Left renal pelvis (tissue), 4 donors: ENCODE results near the gene BBIP1. TPM values are rescaled to one million over a fixed set of nuclear protein-coding genes. Genes with fewer than 3 reads are reported as not detected.
"Not testable (repeated sequence)": the region's sequence is repeated elsewhere in the genome, so short reads cannot be mapped to it uniquely, and the experiment has no call there.

Experiments
- DNase-seq, 4 donors: peaks; one replicate each; pipeline ENCODE4 v3.0.0-alpha.2; 2013; ENCODE audit warnings: low read depth in 4 of 4, low spot score in 3 of 4
- polyA plus RNA-seq, 4 donors: library from polyadenylated mRNA; unstranded; fragments of 120-200 nt; gene quantifications; one replicate each; pipeline ENCODE4 v1.2.1, GENCODE V29; 2013; ENCODE audit not compliant: insufficient read length in 4 of 4

The BBIP1 gene
- polyA plus RNA-seq, 4 donors, result 40.3 to 61.7 (median 50.8) TPM

- no peak for DNase-seq
Observed at GRCh38 chr10:110927461-110927860, 8.5 kb upstream of the BBIP1 start.

- DNase-seq, result no peak
Observed at GRCh38 chr10:110923856-110924493, 5.0 kb upstream of the BBIP1 start.

DNA sequence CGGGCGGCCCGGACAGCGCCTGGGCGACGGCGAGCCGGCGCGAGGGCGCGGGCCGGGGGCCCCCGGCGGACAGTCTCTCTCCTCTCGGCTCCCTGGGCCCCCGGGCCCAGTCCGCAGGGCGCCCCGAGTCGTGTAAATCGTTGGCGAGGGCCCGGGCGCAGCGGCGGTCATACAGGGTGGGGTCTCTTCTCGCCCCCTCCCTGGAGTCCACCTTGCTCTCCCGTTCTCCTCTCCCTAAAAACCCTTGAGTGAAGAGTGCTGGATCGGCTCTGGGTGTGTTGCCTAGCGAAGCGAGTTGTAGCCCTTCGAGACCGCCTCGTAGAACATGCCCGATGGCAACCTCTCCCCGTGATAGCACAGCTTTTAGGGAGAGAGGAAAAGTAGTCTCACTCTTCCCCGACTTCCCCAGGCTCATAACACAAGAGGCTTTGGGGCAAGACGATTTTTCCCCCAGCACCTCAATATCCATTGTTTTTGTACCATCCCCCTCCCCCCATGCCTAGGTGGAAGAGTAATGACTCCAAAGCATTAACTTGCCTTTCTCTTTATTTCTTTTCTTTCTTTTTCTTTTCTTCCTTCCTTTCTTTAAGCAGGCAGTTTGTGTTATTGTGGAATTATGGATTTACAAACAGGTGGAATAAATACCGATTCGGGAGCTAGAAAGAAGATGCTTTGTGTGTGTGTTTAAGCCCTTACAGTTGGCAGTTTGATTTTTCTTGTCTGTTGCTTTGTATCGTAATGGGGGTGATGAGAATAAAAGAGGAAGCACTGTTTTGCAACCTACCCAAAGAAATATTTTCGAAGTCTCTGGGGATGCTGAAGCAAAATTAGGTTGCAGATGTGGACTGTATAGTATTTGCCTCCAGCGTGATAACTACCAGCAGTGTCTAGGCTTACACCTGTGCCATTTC is 1.2 kb upstream of the BBIP1 start:
- DNase-seq, result peak; percentile 45 to 62 (median 52)

- DNase-seq, result peak in 1 of 4 donors; percentile 42
Observed at GRCh38 chr10:110919349-110919931, 460 bp upstream of the BBIP1 start, which contains the start of gene SHOC2. Gene SHOC2, plus strand, starts transcription at chr10:110919604. Its CDS starts 44,755 bp downstream, at chr10:110964359.

DNA sequence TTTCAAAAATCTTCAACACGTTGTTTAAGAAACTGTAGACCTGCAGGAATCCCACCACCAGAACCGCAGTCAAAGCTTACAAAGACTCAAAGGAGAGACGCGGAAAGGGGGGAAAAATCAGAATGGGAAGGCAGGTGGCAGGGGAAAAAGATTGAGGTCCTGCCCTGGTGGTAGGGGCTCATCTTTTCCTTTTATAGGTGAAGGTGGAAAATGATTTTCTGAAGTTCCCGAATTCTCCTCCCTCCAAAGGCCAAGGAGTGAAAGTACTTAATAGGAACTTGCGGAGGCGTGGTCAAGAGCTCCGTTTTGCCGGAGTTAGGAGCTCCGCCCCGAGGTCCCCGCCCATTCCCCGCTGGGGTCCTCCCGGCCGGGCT is 724 bp downstream of the BBIP1 start:
- peak in 3 of 4 donors; percentile 81 to 91 (median 88) for DNase-seq

- no peak for DNase-seq
Observed at GRCh38 chr10:110916554-110917346, 2.2 kb downstream of the BBIP1 start.

DNA sequence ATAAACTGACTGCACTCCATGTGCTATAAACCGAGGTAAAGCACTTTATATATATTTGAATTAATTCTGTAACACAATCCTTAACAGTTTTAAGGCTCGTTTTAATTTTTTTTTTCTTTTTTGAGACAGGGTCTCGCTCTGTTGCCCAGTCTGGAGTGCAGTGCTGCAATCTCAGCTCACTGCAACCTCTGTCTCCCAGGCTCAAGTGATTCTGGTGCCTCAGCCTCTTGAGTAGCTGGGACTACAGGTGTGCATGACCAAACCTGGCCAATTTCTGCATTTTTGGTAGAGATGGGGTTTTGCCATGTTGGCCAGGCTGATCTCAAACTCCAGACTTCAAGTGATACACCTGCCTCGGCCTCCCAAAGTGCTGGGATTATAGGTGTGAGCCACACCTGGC is 3.4 kb downstream of the BBIP1 start:
- not testable (repeated sequence) for DNase-seq

GRCh38 chr10:110915035-110915434 is 3.9 kb downstream of the BBIP1 start:
- DNase-seq, result no peak

DNA sequence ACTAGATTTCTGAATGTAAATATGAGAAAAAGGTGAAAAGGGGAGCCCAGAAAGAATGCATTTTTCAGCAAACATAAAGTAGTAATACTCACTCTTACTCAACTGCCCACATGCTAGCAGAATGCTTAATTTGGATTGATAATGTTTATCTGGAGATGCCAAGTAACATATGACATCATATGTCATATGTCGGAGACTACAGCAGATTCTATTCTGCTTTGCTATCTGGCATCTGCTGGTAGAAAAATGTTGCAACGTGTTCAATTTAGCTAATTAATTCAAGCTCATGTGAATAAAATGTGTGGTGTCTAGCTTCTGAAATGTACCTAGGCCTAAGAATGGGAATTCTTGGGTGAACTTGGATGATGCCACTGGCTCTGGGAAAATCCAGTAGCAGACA is 4.5 kb downstream of the BBIP1 start:
- no peak for DNase-seq

DNA sequence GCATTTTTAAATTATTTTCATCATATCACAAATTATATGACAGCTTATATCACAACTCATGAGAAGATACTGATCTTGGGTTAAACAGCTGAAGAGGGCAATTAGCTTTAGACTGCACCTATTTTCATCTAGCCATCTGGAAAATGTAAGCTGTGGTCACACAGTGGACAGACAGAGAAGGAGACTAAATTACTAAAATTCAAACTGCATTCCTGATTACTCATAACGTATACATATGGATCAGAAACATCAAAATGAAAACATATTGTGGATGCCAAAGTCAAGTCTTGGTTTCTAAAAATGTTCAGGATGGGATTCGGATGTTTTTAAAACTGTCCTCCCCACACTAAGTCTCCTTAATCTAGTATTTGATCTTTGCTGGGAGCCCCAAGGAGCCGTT is 6.6 kb downstream of the BBIP1 start:
- no peak for DNase-seq

DNA sequence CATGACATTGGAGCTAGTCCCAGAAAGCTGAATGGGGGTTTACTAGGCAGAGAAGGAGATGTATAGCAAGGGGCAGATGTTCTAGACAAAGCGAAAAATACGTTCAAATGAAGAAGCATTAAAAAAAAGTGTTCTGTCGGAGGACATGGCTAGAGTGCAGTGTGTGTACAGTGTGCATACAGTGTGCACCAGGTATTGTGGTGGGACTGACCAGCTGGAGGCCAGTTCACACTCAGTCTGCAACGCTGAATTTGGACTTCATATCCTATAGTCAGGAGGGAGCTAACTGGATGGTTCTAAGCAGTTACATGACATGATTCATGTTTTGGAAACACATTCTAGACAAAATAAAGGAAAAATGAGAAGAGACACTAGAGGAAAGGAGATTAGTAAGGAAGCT is 8.8 kb downstream of the BBIP1 start:
- no peak for DNase-seq

GRCh38 chr10:110903280-110904278 is 15.4 kb downstream of the BBIP1 start:
- no peak for DNase-seq

GRCh38 chr10:110901954-110902819 is 16.8 kb downstream of the BBIP1 start:
- no peak for DNase-seq

GRCh38 chr10:110900983-110901382 is 18.0 kb downstream of the BBIP1 start:
- DNase-seq, result no peak

GRCh38 chr10:110898391-110898790 is 20.6 kb downstream of the BBIP1 start:
- DNase-seq, result no peak

GRCh38 chr10:110897184-110897583 is 21.8 kb downstream of the BBIP1 start:
- DNase-seq, result no peak

DNA sequence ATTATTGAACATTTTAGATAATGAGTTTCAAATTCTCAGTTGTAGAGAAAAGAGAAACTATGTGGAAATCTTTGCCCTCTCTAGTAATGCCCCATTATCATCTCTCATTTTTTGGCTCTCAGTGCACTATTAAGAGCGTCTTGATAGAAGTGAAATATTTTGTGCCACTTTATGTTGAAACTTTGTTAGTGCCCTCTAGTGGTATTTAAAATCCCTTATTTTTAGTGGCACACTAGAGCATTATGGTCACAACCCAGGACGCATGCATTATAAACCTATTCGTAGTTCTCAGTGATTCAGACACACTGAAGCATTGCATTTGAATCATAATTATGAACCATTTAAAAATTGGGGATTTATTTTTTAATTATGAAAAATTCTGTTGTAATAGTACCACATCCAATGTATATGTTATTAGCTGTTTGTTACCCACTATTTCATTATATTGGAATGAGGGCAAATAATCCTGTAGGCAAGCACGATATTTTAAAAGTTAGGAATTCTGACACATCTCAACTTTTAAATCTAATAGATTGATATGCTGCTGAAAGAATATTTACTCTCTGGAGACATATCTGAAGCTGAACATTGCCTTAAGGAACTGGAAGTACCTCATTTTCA is 25.3 kb downstream of the BBIP1 start:
- no peak for DNase-seq
